Osteocyte (in vitro differentiated cells): Measurements from ENCODE around the gene HSBP1. TPM values are rescaled to one million over a fixed set of nuclear protein-coding genes. Genes with fewer than 3 reads are reported as not detected.

ENCODE experiments used
- DNase-seq: peaks from one replicate; pipeline ENCODE4 v3.0.0; 2021; ENCODE audit warnings: mixed read lengths; ENCODE audit not compliant: unreplicated experiment; ENCODE audit errors: extremely low spot score
- H3K27ac Mint-ChIP-seq: one replicate; pipeline ENCODE4 v1.8.0; 2021; ENCODE audit warnings: mild to moderate bottlenecking, mixed read lengths; ENCODE audit not compliant: unreplicated experiment
- H3K27me3 Mint-ChIP-seq: one replicate; pipeline ENCODE4 v1.8.0; 2021; ENCODE audit warnings: mixed read lengths; ENCODE audit not compliant: unreplicated experiment
- H3K36me3 Mint-ChIP-seq: one replicate; pipeline ENCODE4 v1.8.0; 2021; ENCODE audit warnings: mixed read lengths; ENCODE audit not compliant: unreplicated experiment
- H3K4me1 Mint-ChIP-seq: one replicate; pipeline ENCODE4 v1.8.0; 2021; ENCODE audit warnings: mixed read lengths; ENCODE audit not compliant: unreplicated experiment
- H3K4me3 Mint-ChIP-seq: one replicate; pipeline ENCODE4 v1.8.0; 2021; ENCODE audit warnings: mild to moderate bottlenecking, moderate library complexity, mixed read lengths; ENCODE audit not compliant: unreplicated experiment
- H3K9me3 Mint-ChIP-seq: one replicate; pipeline ENCODE4 v1.8.0; 2021; ENCODE audit warnings: mixed read lengths; ENCODE audit not compliant: unreplicated experiment
- total RNA-seq: library from RNA; stranded (reverse); gene quantifications from 2 replicates; pipeline ENCODE4 v1.2.1, GENCODE V29; 2021
- TF ChIP-seq, protein P1 (sequence below): fragments of 200-600 bp; sonication (generic); IDR thresholded peaks from 2 replicates; pipeline ENCODE4 v1.5.0; 2021; ENCODE audit warnings: antibody characterized with exemption, mild to moderate bottlenecking, moderate library complexity

HSBP1 gene
- total RNA-seq, 1 donor from 2014 or later: 96.9 TPM

DNA sequence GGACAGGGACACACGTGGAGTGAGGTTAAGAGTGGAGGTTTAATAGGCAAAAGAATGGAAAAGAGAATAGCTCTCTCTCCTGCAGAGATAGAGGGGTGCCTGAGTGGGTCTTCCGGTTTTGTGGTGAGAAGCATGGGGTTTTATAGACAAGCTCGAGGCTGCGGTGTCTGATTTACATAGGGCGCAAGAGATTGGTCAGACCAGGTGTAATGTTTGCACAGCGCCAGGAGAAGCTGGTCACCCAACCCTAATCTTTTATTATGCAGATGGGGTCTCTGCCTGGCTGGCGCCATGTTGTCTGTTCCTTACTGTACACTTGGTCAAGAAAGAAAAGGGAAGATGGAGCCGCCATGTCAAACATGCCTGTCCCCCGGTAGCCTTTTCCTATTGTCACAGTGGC is 46.6 kb downstream of the HSBP1 start:
- no peak for DNase-seq
- no peaks in the 10 kb centered on the region for H3K36me3 Mint-ChIP-seq
- H3K9me3 Mint-ChIP-seq: no peaks in the 10 kb centered on the region
- H3K27me3 Mint-ChIP-seq: peaks cover 33% of the 10 kb centered on the region
- H3K4me1 Mint-ChIP-seq: no peaks in the 10 kb centered on the region
- H3K4me3 Mint-ChIP-seq: no peak overlapping the region
- no peak overlapping the region for H3K27ac Mint-ChIP-seq
- TF ChIP-seq, protein P1, sequence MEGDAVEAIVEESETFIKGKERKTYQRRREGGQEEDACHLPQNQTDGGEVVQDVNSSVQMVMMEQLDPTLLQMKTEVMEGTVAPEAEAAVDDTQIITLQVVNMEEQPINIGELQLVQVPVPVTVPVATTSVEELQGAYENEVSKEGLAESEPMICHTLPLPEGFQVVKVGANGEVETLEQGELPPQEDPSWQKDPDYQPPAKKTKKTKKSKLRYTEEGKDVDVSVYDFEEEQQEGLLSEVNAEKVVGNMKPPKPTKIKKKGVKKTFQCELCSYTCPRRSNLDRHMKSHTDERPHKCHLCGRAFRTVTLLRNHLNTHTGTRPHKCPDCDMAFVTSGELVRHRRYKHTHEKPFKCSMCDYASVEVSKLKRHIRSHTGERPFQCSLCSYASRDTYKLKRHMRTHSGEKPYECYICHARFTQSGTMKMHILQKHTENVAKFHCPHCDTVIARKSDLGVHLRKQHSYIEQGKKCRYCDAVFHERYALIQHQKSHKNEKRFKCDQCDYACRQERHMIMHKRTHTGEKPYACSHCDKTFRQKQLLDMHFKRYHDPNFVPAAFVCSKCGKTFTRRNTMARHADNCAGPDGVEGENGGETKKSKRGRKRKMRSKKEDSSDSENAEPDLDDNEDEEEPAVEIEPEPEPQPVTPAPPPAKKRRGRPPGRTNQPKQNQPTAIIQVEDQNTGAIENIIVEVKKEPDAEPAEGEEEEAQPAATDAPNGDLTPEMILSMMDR: no peak

- Mint-ChIP-seq H3K27ac (no peak overlapping the region), H3K4me3 (no peak overlapping the region), H3K36me3 (no peaks in the 10 kb centered on the region), H3K9me3 (no peaks in the 10 kb centered on the region), H3K4me1 (no peaks in the 10 kb centered on the region), H3K27me3 (peaks cover 42% of the 10 kb centered on the region)
- TF ChIP-seq, protein P1: no peak
- DNase-seq: no peak
Measured at GRCh38 chr16:83856792-83857191, 49.0 kb downstream of the HSBP1 start.

- Mint-ChIP-seq H3K27me3 (peaks cover 35% of the 10 kb centered on the region), H3K9me3 (no peaks in the 10 kb centered on the region), H3K36me3 (no peaks in the 10 kb centered on the region), H3K4me3 (no peak overlapping the region), H3K4me1 (no peaks in the 10 kb centered on the region), H3K27ac (no peak overlapping the region)
- DNase-seq: no peak
- TF ChIP-seq, protein P1: no peak
Measured at GRCh38 chr16:83859265-83859664, 51.5 kb downstream of the HSBP1 start.

- Mint-ChIP-seq H3K4me1 (no peaks in the 10 kb centered on the region), H3K36me3 (no peaks in the 10 kb centered on the region), H3K4me3 (no peak overlapping the region), H3K9me3 (peaks cover 6% of the 10 kb centered on the region), H3K27me3 (peaks cover 54% of the 10 kb centered on the region), H3K27ac (no peak overlapping the region)
- TF ChIP-seq, protein P1: no peak
- no peak for DNase-seq
Measured at GRCh38 chr16:83862661-83863060, 54.9 kb downstream of the HSBP1 start.

GRCh38 chr16:83863682-83864081 is 55.9 kb downstream of the HSBP1 start:
- Mint-ChIP-seq H3K36me3 (no peaks in the 10 kb centered on the region), H3K9me3 (peaks cover 6% of the 10 kb centered on the region), H3K4me3 (no peak overlapping the region), H3K27ac (no peak overlapping the region), H3K27me3 (peaks cover 53% of the 10 kb centered on the region), H3K4me1 (no peaks in the 10 kb centered on the region)
- no peak for DNase-seq
- TF ChIP-seq, protein P1: no peak

Other genes with a start within 250 kb of the HSBP1 start
- gene MLYCD, start 91.1 kb downstream of the HSBP1 start, total RNA-seq: 5.2 and 5.3 TPM in 2 replicates
- 1.2 and 1.3 TPM in 2 replicates for gene OSGIN1, start 145.3 kb downstream of the HSBP1 start, total RNA-seq
- 0.21 TPM in 1 of 2 replicates, not detected in the other for gene NECAB2, start 160.3 kb downstream of the HSBP1 start, total RNA-seq
- gene SLC38A8, start 234.8 kb downstream of the HSBP1 start, total RNA-seq: not detected in 2 replicates